ENCODE measurements around the gene LHPP.

DNA sequence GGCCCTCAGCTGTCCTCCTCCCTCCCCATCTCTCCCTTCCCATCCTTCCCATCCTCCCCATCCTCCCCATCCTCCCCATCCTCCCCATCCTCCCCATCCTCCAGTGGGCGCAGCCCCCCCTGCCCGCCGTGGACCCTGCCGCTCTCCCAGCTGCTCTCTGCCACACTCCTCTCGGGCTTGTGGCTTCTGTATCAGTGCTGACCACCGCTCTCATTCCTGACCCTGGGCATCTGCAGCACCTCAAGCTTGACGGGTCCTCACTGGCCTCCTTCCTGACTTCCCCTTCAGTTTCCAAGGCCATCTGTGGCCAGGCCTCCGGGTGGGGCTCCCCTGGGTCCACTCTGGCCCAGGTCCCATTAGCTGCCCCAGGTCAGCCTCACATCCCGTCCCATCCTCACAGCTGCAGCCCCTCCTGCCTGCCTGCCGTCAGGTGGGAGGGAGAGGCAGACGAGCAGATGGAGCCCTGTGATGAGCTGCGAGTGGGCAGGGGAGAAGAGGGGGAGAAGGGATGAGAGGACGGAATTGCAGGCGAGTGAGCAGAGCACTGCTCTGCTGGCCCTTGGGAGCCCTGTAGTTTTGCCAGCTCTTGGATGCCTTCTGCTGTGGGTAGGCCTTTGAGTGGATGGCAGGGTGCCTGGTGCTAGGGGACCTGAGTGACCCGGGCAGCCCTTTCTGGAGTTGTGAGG, 35.7 kb downstream of the LHPP start:
- TF ChIP-seq EZH2 (IDR thresholded peaks at IDR 0.05) = no peak
- TF ChIP-seq POLR2AphosphoS5 (IDR thresholded peaks at IDR 0.05; ENCODE audit: borderline replicate concordance, low read depth, low read length) = no peak
- TF ChIP-seq FOXP2 (optimal IDR thresholded peaks at IDR 0.05; ENCODE audit: control extremely low read depth, extremely low read length, insufficient read depth) = no peak

Measured in SK-N-MC (cell line).